GM12801 (cell line): ENCODE results near the gene GSTK1.

ENCODE experiments used
- CTCF ChIP-seq: IDR thresholded peaks from one replicate; pipeline ENCODE4 v1.5.1; 2011; ENCODE audit warnings: control low read depth; ENCODE audit not compliant: insufficient read length; ENCODE audit errors: extremely low read depth

Gene GSTK1

GRCh38 chr7:143280566-143280965, 17.3 kb downstream of the GSTK1 start:
- TF ChIP-seq CTCF = no peak

GRCh38 chr7:143281529-143281928, 18.3 kb downstream of the GSTK1 start:
- no peak for TF ChIP-seq CTCF

- no peak for TF ChIP-seq CTCF
These were observed 18.9 kb downstream of the GSTK1 start for GRCh38 chr7:143282124-143282523.

GRCh38 chr7:143283381-143283780, 20.1 kb downstream of the GSTK1 start:
- TF ChIP-seq CTCF = no peak

- no peak for TF ChIP-seq CTCF
These were observed 21.6 kb downstream of the GSTK1 start, which contains the start of gene TMEM139 for GRCh38 chr7:143284591-143285469. Gene TMEM139 (plus strand): TSS chr7:143284958. CDS start chr7:143285958, 1,000 bp downstream.

- no peak for TF ChIP-seq CTCF
These were observed 22.2 kb downstream of the GSTK1 start for GRCh38 chr7:143285470-143285778.

- TF ChIP-seq CTCF = no peak
These were observed 22.7 kb downstream of the GSTK1 start for GRCh38 chr7:143285806-143286521.
